GM11168 (cell line): Measurements from ENCODE around the gene IARS1.

Experiments
- in situ Hi-C: fragments of 300-500 bp; cut with MboI; formaldehyde crosslinking; loops from one replicate; pipeline ENCODE4 v1.12.0; 2022; ENCODE audit warnings: low sequenced_read_pairs; ENCODE audit not compliant: unreplicated experiment

The IARS1 gene

GRCh38 chr9:92293452-92294296, at the start of gene IARS1:
TSS of gene IARS1 (minus strand) at chr9:92293697. CDS start at chr9:92289419, 4,278 bp downstream.
- in situ Hi-C loops, result no loop called here

GRCh38 chr9:92342825-92343488, 49.5 kb upstream of the IARS1 start:
- in situ Hi-C loops, result no loop called here

- in situ Hi-C loops, result no loop called here
Measured at GRCh38 chr9:92341578-92341977, 48.1 kb upstream of the IARS1 start.

DNA sequence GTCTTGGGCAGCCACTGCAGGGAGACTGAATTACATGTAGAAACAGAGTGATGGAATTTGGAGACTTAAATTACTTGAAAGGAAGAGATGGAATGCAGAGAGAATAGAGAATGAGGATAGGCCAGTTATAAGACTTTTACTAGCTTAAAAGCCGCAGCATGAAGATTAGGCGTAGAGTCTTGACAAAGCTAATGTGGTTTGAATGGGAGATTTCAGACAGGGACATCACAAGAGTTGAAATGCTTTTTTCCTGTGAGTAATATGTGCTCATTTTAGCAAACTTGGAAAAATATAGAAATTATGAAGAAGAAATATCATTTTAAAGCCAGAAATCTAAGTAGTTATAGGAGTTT, 39.8 kb upstream of the IARS1 start:
- in situ Hi-C loops, result no loop called here

GRCh38 chr9:92332577-92333281, 39.2 kb upstream of the IARS1 start:
- in situ Hi-C loops, result no loop called here

DNA sequence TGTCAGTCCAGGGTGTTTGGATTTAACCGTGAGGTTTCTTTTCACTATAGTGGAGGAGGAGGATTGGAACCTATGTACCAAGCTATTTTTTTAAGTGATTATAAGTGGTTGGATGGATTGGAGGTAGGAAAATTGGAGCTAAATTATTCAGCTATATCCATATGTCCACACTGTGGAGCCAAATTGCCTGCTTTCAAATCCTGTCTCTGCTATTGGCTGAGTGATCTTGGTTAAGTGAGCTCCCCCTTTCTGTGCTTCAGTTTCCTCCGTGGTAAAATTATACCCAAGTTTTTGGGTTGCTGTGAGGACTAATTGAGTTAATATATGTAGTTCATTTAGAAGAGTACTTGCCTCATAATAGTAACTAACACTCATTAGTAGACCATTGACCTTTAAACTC, 34.7 kb upstream of the IARS1 start:
- in situ Hi-C loops, result no loop called here

- in situ Hi-C loops, result no loop called here
Measured at GRCh38 chr9:92327283-92327850, 33.9 kb upstream of the IARS1 start.

DNA sequence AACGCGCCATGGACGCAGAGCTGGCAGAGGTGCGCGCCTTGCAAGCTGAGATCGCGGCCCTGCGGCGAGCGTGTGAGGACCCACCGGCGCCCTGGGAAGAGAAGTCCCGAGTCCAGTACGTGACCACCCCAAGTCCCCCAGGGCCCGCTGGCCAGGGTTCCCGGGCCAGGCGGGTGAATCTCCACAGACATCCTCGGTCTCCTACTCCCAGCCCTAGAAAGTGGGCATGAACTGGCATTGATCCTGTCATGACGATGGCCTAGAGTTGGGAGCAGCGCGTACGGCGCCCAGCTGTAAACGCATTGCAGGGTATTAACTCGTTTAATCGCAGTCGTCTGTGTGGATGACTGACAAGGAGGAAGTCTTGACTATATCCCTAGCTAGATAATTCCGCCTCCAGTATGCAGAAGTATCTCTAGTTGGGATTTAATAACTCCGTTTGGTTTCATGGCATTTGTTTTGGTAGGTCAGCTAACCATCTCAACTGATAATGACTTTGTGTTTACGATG, 32.5 kb upstream of the IARS1 start:
- in situ Hi-C loops, result no loop called here

GRCh38 chr9:92325269-92325990, 31.9 kb upstream of the IARS1 start, which contains the start of the genes CENPP and NOL8:
TSS of gene CENPP (plus strand) at chr9:92325953.
TSS of gene NOL8 (minus strand) at chr9:92325350. CDS start at chr9:92324161, 1,189 bp downstream.
- in situ Hi-C loops, result no loop called here

GRCh38 chr9:92324889-92325268, 31.4 kb upstream of the IARS1 start:
- in situ Hi-C loops, result loop anchor here (25.0 kb wide), 1 partner anchor 312 kb away; no protein-coding TSS in a partner anchor

- in situ Hi-C loops, result loop anchor here (25.0 kb wide), 1 partner anchor 313 kb away; no protein-coding TSS in a partner anchor
Measured at GRCh38 chr9:92324431-92324830, 30.9 kb upstream of the IARS1 start.

DNA sequence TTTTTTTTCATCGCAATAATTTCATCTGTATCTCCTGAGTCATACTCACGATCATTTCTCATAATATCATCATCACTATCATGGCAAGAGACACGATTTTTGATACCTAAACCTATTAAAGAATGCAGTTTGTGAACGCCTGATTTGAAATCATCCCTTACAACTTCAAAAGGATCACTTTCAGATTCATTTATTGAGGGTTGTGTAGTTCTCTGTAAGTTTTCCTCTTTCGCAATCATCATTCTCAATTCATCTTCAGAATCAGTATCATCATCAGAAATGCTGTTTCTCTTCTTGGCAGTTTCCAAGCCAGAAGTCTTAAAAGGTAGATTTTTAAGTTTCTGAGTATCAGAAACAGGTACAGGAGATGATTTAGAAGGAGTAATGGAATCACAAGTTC, 22.0 kb upstream of the IARS1 start:
- in situ Hi-C loops, result loop anchor here (25.0 kb wide), 1 partner anchor 322 kb away; no protein-coding TSS in a partner anchor

GRCh38 chr9:92313624-92314012, 20.1 kb upstream of the IARS1 start:
- in situ Hi-C loops, result loop anchor here (25.0 kb wide), 1 partner anchor 324 kb away; no protein-coding TSS in a partner anchor

GRCh38 chr9:92312887-92313623, 19.6 kb upstream of the IARS1 start:
- in situ Hi-C loops, result loop anchor here (25.0 kb wide), 1 partner anchor 324 kb away; no protein-coding TSS in a partner anchor

DNA sequence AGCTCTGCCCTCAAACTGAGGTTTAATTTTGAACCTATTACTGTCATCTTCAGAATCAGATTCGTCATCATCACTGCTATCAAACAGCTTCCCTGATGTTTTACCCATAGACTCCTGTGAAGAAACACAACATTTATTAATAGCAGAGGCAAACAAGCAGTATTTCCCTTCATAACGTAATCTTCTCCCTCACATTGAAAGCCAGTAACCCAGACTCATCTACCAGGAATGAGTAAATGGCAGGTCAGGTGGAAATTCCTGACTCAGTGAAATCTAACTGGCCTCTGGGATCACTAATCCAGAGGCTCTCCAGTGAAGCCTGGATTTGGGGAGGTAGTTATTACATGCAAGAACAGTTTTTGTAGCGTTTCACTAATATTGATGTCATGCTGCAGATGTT, 17.1 kb upstream of the IARS1 start:
- in situ Hi-C loops, result loop anchor here (25.0 kb wide), 1 partner anchor 327 kb away; no protein-coding TSS in a partner anchor

DNA sequence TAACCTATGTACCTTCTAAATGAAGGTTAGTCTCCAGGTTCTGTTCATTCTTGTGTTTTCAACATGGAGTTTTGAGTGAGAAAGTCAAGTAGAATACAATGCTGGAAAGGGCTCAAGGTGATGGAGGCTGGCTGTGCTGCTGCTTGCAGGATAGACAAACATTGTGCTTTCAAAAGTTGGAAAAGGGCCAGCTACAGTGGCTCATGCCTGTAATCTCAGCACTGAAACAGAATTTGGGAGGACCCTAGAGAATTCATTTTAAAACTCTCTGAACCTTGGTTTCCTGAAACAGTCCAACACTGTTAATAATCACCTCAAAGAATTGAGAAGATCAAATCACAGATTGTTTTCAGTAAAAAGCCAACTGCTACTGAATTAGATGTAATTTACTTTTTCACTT, 15.4 kb upstream of the IARS1 start:
- in situ Hi-C loops, result loop anchor here (25.0 kb wide), 1 partner anchor 328 kb away; no protein-coding TSS in a partner anchor

- in situ Hi-C loops, result loop anchor here (25.0 kb wide), 1 partner anchor 336 kb away; no protein-coding TSS in a partner anchor
Measured at GRCh38 chr9:92300936-92301335, 7.4 kb upstream of the IARS1 start.

GRCh38 chr9:92299116-92299515, 5.6 kb upstream of the IARS1 start:
- in situ Hi-C loops, result no loop called here

GRCh38 chr9:92298036-92298435, 4.5 kb upstream of the IARS1 start:
- in situ Hi-C loops, result no loop called here
